ENCODE results near the gene FIG4.

- no peak for TF ChIP-seq CTCF (IDR thresholded peaks at IDR 0.05; ENCODE audit: poor library complexity)
- TF ChIP-seq EZH2phosphoT487 (IDR thresholded peaks at IDR 0.05; ENCODE audit: low read depth, severe bottlenecking, unreplicated experiment) = no peak
These were observed 125.6 kb downstream of the FIG4 start for GRCh38 chr6:109816452-109817374.
